Caco-2 (cell line): ENCODE data around the gene GOLGA6A. TPM values are rescaled to one million over a fixed set of nuclear protein-coding genes. Genes with fewer than 3 reads are reported as not detected.

ENCODE experiments used
- BruUV-seq: library from RNA; stranded (reverse); fragments of 400-500 nt; replicated peaks from 2 replicates; lab custom pipeline; 2021; lab: Mats Ljungman, UMichigan
- CTCF ChIA-PET: fragments of 300-600 bp; sonication (Branson Sonifier 250); formaldehyde crosslinking; loops from one replicate; lab custom pipeline; 2022; ENCODE audit warnings: antibody characterized with exemption; lab: Charles Lee
- POLR2A ChIA-PET: fragments of 300-600 bp; sonication (Branson Sonifier 250); formaldehyde crosslinking; loops from one replicate; lab custom pipeline; 2022; ENCODE audit warnings: antibody characterized with exemption; lab: Charles Lee
- DNase-seq, 2 experiments: peaks; one replicate each; pipeline versions ENCODE4 v3.0.0 to v3.0.0-alpha.2; 2020 to 2022
- H3K27me3 ChIP-seq: replicated peaks from 2 replicates; pipeline ENCODE4 v1.6.0; 2011; ENCODE audit warnings: low read length; ENCODE audit not compliant: control insufficient read depth, insufficient read depth
- H3K36me3 ChIP-seq: 2 replicates; pipeline ENCODE4 v1.5.1; 2011; ENCODE audit warnings: low read length; ENCODE audit not compliant: control insufficient read depth, insufficient read depth
- H3K4me1 ChIP-seq: fragments of 250-450 bp; sonication (Bioruptor Pico); 2 replicates; pipeline ENCODE4 v1.5.1; 2020; ENCODE audit warnings: mild to moderate bottlenecking
- H3K4me3 ChIP-seq: 2 replicates; pipeline ENCODE4 v1.5.1; 2011; ENCODE audit warnings: low read depth, mild to moderate bottlenecking, control low read depth, low read length
- H3K9me3 ChIP-seq: fragments of 250-450 bp; sonication (Bioruptor Pico); 2 replicates; pipeline ENCODE4 v1.5.1; 2020; ENCODE audit warnings: mild to moderate bottlenecking, moderate library complexity
- H3K27ac Mint-ChIP-seq: one replicate; pipeline ENCODE4 v1.8.0; 2022; ENCODE audit warnings: mixed read lengths; ENCODE audit not compliant: unreplicated experiment
- H3K27me3 Mint-ChIP-seq: one replicate; pipeline ENCODE4 v1.8.0; 2022; ENCODE audit warnings: mixed read lengths; ENCODE audit not compliant: insufficient read depth, unreplicated experiment
- H3K36me3 Mint-ChIP-seq: one replicate; pipeline ENCODE4 v1.8.0; 2022; ENCODE audit warnings: mild to moderate bottlenecking, mixed read lengths; ENCODE audit not compliant: insufficient read depth, unreplicated experiment
- H3K4me1 Mint-ChIP-seq: one replicate; pipeline ENCODE4 v1.8.0; 2022; ENCODE audit warnings: low read depth, mixed read lengths; ENCODE audit not compliant: unreplicated experiment
- H3K4me3 Mint-ChIP-seq: one replicate; pipeline ENCODE4 v1.8.0; 2022; ENCODE audit warnings: mild to moderate bottlenecking, moderate library complexity, mixed read lengths; ENCODE audit not compliant: unreplicated experiment
- H3K9me3 Mint-ChIP-seq: one replicate; pipeline ENCODE4 v1.8.0; 2022; ENCODE audit warnings: mixed read lengths; ENCODE audit not compliant: unreplicated experiment
- intact Hi-C: fragments of 100-400 bp; cut with micrococcal nuclease; formaldehyde crosslinking; loops from one replicate; pipeline ENCODE4 v1.10.0; 2022; ENCODE audit not compliant: unreplicated experiment
- total RNA-seq: library from RNA; stranded (reverse); gene quantifications from 2 replicates; pipeline ENCODE4 v1.2.3, GENCODE V29; 2022
- TF ChIP-seq, protein P1 (sequence below), 2 experiments: fragments of 200-600 bp in 1 of 2; IDR thresholded peaks; 1 replicate in 1 of 2; 2 replicates in 1 of 2; pipeline versions ENCODE4 v1.5.1 to v1.8.0; 2011 to 2022; ENCODE audit warnings: antibody characterized with exemption in 1 of 2, control low read depth in 1 of 2, inconsistent platforms in 1 of 2, low read depth in 1 of 2, low read length in 1 of 2, mild to moderate bottlenecking in 1 of 2, moderate library complexity in 1 of 2; ENCODE audit not compliant: insufficient read depth in 1 of 2, severe bottlenecking in 1 of 2, unreplicated experiment in 1 of 2

GOLGA6A gene
- total RNA-seq, 1 experiment from 2014 or later: not detected

DNA sequence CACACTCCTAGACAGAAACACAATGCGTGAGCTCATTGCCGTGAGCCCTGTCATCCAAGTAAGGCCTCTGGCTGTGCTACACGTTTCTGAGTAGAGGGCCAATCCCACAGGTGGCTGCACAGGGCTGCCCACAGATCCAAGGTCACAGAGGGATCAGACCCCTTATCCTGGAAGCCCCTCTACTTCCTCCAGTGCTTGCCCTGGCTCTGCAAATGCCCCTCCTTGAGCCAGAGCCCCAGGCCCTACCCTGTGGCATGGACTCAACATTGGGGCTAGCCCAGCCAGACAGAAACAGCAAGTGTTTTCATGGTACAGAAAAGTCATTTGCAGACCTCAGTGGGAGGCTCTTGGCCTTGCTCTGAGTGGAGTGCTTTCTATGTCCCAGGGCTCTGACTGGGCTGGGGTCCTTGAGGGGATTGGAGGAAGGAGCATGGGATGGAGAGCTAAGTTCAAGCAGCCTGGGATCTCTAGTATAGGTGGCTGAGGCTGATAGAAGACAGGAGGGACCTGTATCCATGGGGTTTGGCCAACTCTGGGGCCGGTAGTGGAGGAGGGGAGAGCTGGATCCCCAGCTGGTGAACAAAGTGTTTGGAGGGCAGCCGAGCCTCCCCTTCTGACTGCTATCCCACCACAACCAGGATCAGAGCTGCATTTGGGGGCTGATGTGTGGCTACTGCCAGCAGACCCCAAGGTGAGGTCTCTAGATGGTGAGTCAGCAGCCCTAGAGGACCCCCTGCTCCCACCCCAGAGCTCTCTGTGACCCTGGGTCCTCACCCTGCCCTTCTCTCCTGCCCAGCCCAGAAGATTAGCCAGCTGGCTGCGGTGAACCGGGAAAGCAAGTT is 38.7 kb downstream of the GOLGA6A start:
- DNase-seq: no peak
- Histone ChIP-seq H3K4me3 (no peak overlapping the region), H3K4me1 (no peaks in the 10 kb centered on the region), H3K27me3 (no peaks in the 10 kb centered on the region), H3K9me3 (no peaks in the 10 kb centered on the region), H3K36me3 (no peaks in the 10 kb centered on the region)
- Mint-ChIP-seq H3K27me3 (peaks cover 8% of the 10 kb centered on the region), H3K4me3 (no peak overlapping the region), H3K4me1 (no peaks in the 10 kb centered on the region), H3K9me3 (no peaks in the 10 kb centered on the region), H3K27ac (no peak overlapping the region), H3K36me3 (no peaks in the 10 kb centered on the region)
- BruUV-seq: no TSS peak
- POLR2A ChIA-PET: no interaction called here
- TF ChIP-seq, protein P1, sequence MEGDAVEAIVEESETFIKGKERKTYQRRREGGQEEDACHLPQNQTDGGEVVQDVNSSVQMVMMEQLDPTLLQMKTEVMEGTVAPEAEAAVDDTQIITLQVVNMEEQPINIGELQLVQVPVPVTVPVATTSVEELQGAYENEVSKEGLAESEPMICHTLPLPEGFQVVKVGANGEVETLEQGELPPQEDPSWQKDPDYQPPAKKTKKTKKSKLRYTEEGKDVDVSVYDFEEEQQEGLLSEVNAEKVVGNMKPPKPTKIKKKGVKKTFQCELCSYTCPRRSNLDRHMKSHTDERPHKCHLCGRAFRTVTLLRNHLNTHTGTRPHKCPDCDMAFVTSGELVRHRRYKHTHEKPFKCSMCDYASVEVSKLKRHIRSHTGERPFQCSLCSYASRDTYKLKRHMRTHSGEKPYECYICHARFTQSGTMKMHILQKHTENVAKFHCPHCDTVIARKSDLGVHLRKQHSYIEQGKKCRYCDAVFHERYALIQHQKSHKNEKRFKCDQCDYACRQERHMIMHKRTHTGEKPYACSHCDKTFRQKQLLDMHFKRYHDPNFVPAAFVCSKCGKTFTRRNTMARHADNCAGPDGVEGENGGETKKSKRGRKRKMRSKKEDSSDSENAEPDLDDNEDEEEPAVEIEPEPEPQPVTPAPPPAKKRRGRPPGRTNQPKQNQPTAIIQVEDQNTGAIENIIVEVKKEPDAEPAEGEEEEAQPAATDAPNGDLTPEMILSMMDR (IDR thresholded peaks at IDR 0.05; ENCODE audit: insufficient read depth in 1 of 2, low read depth in 1 of 2, low read length in 1 of 2, severe bottlenecking in 1 of 2, unreplicated experiment in 1 of 2): no peak
- intact Hi-C loops: no loop called here
- CTCF ChIA-PET: interaction anchor here (0.6 to 0.7 kb wide), 2 partner anchors 71 kb away, joined by 3 read pairs; no protein-coding TSS in a partner anchor

DNA sequence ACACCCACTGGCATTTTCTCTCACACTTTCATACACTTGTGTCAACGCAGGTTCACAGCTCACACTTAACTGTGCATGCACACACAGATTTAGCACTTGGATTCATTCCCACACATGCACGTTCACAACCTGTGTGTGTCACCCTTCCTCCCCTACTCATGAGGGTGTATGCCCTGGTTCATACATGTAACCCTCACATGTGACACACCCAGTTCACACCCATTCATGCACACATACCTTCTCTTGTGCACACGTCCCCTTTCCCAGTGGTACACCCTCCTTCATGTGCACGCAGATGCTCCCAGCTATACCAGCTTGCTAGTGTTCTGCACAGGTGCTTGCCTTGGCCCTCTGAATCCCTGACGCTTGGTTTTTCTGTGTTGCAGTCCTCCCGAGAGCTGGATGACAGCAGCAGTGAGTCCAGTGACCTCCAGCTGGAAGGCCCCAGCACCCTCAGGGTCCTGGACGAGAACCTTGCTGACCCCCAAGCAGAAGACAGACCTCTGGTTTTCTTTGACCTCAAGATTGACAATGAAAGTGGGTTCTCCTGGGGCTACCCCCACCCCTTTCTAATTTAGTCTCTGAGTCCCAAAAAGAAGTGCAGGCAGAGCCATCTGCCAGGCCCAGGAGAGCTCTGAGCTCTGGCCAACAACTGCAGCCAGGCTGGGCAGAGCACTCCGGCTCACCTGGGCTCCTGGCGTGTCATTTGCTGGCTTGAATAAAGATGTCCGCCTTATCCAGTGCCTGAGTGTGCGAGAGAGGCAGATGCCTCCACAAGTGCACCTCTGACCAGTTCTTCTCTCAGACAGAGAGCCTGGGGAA is 39.5 kb downstream of the GOLGA6A start:
- intact Hi-C loops: no loop called here

More for the DNA sequence above, 39.5 kb downstream of the GOLGA6A start:
- TF ChIP-seq, protein P1 (IDR thresholded peaks at IDR 0.05; ENCODE audit: insufficient read depth in 1 of 2, low read depth in 1 of 2, low read length in 1 of 2, severe bottlenecking in 1 of 2, unreplicated experiment in 1 of 2): no peak
- Mint-ChIP-seq H3K27me3 (peaks cover 8% of the 10 kb centered on the region), H3K4me3 (no peak overlapping the region), H3K27ac (no peak overlapping the region), H3K36me3 (no peaks in the 10 kb centered on the region), H3K4me1 (no peaks in the 10 kb centered on the region), H3K9me3 (no peaks in the 10 kb centered on the region)
- H3K4me1 ChIP-seq: no peaks in the 10 kb centered on the region
- no peak overlapping the region for H3K4me3 ChIP-seq
- DNase-seq: no peak
- H3K9me3 ChIP-seq: no peaks in the 10 kb centered on the region
- ChIA-PET CTCF (interaction anchor here (0.6 kb wide), 1 partner anchor 70 kb away, joined by 3 read pairs; no protein-coding TSS in a partner anchor), POLR2A (no interaction called here)
- no peaks in the 10 kb centered on the region for H3K36me3 ChIP-seq
- no peaks in the 10 kb centered on the region for H3K27me3 ChIP-seq
- BruUV-seq: no TSS peak
